Loucy (cell line): ENCODE data around the gene SFRP2.

Experiments
- CTCF ChIP-seq: fragments of 200-600 bp; sonication (generic); conservative IDR thresholded peaks from 2 replicates; pipeline ENCODE4 v1.5.1; 2014; ENCODE audit warnings: mild to moderate bottlenecking, antibody characterized with exemption, low read length
- EZH2phosphoT487 ChIP-seq: fragments of 200-600 bp; IDR thresholded peaks from 2 replicates; pipeline ENCODE4 v1.6.1; 2018; ENCODE audit warnings: antibody characterized with exemption, mild to moderate bottlenecking, moderate library complexity, borderline replicate concordance

GRCh38 chr4:153777421-153777820 is 11.5 kb downstream of the SFRP2 start:
- no peak for TF ChIP-seq CTCF
- no peak for TF ChIP-seq EZH2phosphoT487
